CD4-positive, alpha-beta T cell treated with Interleukin-6 for 4 hours (primary cell): ENCODE results near the gene SMIM41.

Experiments used
- DNase-seq: peaks from one replicate; pipeline ENCODE4 v3.0.0-alpha.2; 2020; ENCODE audit warnings: mixed read lengths

Gene SMIM41

DNA sequence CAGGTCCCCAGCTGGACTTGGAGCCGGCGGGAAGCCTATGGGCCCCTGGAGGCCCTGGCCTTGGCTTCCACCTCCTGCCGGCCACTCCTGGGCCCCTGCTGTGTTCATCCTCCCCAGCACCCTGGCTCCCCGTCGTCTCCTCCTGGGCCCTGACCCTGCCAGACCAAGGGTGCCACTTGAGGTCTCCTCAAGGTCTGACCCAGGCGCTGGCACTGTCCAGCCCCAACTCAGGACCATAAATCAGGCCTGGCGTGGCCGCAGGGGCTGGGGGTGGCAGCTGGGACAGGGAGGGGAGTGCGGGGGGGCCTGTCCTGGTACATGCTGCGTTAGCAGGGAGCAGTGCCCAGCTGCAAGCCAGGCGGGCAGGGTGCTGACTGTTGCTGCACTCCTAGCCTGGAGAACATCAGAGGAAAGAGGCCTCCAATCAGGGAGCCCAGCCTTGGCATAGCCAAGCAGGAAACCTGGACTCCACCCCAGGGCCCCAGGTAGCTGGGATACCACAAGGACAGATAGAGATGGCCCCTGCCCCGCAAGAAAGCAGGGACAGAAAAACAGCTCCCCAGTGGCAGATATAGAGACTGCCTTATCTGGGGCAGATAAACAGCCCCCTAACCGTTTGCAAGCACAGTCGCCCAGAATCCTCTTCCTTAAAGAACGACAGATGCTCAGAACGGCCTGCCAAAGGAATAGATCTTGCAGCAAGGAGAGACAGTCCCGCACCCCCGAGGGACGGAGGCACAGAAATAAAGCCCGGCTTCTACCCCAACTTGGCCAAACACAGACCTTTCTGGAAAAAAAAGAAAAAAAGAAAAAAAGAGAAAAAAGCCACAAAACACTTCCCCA, 16.2 kb upstream of the SMIM41 start:
- no peak for DNase-seq

DNA sequence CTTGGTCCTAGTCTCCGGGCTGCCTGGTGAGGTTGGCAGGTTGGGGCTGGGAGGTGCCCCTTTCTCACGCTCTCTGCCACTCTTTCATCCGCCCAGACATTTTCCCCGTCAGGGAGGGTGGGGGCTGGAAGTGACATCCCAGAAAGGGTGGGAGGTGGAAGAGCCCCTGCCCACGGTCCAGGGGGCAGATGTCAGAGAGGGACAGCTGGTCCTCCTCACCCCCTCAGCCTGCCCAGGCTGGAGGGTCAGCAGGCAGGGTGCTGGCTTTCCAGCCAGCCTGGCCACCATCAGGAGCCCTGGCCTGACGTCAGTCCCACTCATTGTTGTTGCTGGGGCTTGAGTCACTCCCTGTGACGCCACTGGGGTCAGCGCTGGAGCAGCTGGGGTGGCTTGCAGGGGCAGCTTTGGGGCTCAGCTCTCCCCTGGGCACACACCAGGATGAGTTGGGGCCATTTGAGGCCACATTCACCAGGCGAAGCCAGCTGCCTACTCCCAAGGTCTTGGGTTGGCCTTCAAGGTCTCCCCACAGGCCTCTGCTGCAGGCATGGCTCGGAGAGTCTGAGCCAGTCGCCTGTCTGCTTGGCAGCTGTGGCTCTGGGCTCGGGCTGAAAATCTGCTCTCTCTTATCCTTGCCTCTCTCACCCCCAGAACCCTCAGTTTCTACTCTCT, 15.4 kb upstream of the SMIM41 start:
- DNase-seq, result no peak

DNA sequence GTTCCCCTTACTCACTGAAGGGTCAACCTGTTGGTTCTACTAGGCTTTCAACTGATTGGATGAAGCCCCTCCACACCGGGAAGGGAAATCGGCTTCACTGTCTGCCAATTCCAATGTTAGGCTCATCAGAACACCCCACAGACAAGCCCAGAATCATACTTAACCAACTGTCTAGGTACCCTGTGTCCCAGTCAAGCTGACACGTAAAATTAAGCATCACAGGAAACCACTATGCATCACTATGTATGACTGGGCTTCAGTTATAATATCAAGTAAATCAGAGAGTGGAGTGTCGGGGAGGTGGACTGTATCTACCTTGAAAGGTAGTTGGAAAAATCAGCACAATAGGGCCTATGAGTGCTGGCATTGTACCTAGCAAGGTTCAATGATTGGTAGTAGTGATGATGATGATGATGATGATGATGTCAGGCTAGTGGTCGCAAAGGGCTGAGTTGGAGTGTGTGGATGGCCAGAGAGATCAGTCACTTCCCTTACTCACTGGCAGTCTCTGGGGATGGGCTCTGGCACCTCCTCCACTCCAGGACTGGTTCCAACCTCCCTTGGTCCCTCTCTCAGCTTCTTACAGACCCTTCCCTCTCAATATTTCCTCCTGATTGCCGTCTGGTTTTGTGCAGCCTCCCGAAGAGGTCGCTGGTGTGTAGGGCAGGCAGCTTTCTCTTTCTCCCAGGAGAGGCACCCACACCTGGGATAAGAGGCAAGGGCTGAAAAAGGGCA, 13.0 kb upstream of the SMIM41 start:
- no peak for DNase-seq

DNA sequence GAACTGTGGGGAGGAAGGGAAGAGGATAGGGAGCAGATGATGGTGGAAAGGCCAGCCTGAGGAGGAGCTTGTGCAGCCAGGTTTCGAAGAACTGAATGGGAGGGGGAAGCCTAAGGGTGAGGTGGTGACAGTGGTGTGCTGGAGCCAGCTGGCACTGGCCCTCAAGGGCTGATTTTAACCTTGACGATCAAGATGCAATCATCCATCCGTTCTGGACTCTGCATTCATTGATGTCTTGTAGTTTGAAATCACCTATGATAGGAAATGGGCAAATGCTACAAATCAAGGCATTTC, 12.5 kb upstream of the SMIM41 start:
- DNase-seq, result no peak

DNA sequence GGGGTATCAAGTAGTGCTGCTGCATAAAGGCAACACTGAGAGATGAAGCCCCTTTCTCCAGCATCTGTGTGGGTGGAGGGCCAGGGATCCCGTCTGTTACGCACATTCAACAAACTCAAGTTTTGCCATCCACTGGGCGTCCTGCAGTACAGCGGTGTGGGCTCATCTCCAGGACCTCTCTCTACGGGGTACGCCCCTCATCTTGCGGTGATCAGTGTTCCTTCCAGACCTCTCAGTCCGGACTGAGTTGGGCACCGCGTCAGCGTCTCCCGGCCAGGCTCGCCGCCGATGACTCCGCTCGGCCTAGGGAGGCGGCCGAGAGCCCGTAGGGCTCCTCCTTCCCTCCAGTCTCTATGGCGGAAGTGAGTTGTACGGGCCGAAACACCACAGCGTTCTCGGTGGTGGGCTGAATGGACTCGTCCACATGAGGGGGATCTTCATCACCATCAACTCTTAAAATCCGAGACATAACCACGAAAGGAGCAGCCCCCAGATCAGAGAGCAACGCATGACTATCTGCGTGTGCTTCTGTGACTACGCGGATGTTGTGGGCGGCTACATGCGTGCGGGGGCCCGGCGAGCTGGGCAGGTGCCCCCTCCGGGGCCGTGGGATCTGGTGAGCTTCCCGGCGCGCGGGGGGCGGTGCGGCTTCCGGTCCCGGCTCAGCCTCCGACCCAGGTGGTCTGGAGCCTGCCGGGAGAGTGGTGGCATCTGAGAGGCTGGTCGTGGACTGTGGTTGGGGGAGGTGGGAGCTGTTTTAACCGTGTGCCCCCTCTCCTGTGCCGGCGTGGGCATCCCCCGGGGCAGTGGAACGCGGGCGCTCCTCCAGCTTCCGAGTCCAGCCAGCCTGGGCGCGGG, 9.9 kb upstream of the SMIM41 start, which contains the start of gene ATG101:
TSS of gene ATG101 (plus strand) at position 652 of the 858 bp plus-strand sequence. CDS start 3,673 bp downstream, outside the sequence.
- peak; percentile 88 for DNase-seq

DNA sequence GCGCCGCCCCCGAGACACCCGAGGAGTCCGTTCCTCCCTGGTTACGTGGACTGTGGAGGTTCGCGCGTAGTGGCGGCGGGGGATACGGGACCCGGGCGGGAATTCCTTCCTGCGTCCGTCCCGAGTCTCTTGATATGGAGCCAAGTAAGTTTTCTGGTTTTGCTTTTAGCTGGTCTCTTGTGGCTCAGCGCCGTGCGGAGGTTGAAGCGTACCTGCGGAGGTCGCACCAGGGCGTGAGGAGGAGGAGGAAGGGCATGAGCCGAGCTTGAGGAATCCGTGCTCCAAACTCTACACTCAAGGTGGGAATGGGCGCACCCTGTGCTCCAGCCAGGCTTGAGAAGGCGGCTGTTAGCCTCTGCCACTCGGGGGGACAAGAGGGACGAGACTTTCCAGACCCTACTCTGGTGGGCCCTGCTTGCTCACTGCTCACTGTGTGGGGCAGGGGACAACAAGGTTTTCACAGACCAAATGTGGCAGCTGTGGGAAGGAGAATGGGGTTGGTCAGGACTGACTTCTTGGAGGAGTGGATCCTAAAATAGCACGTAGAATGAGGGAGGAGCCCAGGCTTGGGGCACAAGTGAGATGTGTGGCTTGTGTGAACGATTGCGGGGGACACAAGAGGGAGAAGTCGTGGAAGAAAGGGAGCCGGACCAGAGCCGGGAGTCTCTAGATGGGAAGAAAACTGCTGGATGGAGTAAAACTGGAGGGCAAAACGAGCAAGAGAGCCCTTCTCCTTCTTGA, 9.1 kb upstream of the SMIM41 start:
- no peak for DNase-seq

DNA sequence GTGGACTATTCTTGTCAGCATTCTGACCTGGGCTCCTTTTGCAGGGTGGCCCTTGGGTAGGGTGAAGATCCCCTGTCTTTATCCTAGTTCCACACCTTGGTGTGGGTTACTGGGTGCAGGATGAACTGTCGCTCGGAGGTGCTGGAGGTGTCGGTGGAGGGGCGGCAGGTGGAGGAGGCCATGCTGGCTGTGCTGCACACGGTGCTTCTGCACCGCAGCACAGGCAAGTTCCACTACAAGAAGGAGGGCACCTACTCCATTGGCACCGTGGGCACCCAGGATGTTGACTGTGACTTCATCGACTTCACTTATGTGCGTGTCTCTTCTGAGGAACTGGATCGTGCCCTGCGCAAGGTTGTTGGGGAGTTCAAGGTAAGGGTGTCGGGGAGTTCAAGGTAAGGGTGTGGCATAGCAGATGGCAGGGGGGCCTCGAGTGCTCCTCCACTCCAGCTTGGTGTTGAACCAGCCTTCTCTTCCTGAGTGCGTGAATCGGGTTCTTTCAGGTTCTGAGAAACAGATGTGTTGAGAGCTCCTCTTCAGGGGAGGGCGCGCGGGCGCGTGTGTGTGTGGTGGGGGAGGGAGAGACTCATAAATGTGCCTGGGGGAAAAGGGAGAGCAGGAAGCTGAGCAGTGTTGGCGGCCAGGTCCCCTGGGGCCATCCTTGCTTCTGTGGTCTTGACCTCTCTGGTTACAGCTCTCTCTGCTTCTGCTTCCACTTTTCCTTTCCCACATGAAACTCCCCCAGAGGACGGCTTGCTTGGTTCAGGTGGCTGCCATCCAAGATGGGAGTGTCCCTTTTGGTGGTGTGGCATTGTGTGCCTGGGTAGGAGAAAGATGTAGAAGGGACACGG, 5.7 kb upstream of the SMIM41 start:
- DNase-seq, result no peak

DNA sequence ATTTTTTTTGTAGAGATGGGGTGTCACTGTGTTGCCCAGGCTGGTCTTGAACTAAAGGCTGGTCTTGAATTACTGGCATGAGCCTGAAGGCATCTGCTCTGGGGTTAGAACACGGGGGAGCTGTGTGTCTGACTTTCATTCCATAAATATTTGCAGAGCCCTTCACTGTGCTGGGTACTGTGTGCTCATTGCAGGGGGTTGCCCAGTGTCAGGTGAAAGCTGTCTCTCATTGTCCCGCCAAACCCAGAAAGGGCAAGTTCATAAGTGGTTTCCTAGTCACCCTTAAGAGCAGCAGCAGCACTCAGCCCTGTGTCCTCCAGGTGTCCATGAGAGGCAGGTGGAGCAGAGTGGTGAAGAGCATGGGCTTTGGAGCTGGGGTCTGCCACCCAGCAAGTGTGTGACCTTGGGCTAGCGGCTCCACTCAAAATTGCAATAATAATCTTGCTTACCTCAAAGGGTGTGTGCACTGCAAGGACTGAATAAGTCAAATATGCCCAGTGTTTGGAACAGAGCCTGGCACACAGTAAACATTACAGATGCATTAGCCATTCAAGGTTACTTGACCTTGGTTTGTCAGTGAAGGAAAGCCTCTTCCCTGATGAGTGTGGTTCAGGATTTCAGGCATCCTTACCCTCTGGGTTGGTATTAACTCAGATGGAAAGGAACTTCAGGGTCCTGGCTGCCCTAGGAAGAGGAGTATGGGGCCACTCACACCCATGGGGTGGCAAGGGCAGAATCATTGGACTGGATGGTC, 4.4 kb upstream of the SMIM41 start:
- DNase-seq, result no peak

DNA sequence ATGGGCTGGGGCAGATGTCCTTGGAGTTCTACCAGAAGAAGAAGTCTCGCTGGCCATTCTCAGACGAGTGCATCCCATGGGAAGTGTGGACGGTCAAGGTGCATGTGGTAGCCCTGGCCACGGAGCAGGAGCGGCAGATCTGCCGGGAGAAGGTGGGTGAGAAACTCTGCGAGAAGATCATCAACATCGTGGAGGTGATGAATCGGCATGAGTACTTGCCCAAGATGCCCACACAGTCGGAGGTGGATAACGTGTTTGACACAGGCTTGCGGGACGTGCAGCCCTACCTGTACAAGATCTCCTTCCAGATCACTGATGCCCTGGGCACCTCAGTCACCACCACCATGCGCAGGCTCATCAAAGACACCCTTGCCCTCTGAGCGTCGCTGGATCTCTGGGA, 2.7 kb upstream of the SMIM41 start:
- DNase-seq, result no peak

DNA sequence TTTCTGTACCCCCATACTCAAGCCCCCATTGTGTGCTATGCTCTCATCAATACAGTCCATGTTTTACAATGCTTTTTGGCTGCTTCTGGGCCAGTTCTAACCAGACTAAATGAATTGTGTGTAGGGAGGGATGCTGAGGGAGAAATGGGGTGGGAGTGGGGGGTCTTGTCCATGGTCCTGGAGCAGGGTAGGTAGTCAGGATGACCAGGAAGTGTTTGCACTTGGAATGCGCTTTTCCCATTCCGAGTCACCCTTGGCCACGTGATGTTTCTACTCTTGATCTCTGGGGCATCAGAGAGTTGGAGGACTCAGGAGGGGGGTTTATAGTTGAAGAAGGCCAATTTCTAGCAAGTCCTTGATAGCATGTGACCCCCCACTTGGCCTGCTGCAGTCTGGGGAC, 1.2 kb upstream of the SMIM41 start:
- DNase-seq, result no peak

DNA sequence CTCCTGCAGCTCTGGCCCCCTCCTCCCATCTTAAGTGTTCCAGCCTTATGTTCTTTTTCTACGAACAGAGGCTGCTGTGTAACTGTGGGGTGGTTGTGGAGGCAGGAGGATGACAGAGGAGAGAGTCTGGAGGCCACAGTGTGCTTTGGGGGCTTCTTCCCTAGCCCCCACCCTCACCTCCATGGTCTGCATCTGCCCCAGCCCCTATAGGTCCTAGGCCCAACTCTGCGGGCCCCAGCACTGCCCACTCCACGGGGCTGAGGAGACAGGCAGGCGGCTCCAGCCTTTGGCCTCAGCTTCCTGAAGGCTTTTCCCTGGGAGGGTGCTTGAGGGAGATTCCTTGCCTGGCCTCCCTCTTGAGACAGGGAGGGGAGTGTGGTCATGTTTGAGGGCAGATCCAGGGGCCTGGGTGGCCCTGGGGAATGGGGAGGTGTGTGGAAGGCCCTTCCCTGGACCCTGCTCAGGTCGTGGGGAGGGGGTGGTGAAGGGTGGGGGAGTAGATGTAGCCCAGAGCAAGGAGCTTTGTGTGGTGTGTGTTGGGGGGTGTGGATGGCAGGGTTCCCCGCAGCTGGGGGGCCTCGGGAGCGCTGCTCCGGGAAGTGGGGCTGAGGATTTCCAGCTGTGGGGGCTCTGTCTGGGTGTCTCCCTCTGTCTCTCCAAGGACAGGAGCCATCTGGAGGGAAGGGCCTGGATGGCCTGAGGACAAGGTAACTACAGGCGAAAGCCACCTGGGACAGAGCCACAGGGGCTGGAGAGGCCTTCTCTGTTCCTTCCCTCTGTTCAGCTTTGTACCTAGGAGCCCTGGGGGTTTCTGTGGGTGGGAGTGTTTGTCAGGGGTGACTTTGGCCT, 1.1 kb downstream of the SMIM41 start:
- DNase-seq, result no peak

DNA sequence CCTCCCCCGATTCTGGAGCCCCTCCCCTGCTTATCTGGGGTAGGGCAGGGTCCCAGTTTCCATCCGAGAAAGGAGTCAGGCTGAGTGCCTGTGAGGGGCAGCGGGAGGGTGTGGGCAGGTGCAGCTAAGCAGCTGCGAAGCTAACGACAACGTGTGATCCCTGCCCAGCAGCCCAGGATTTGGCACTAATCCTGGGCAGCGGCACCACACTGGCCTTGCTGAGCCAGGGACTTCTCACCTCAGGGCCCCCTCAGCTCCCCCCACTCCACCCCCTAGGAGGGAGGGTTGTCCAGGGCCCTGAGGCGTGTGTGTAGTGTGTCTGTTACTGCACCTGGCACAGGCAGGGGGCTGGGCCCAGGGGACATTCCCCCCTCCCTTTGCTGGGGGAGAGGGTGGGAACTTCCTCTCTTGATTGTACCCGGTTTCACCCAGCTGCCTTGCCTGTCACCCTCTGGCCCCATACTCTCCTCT, 1.8 kb downstream of the SMIM41 start:
- peak; percentile 25 for DNase-seq

DNA sequence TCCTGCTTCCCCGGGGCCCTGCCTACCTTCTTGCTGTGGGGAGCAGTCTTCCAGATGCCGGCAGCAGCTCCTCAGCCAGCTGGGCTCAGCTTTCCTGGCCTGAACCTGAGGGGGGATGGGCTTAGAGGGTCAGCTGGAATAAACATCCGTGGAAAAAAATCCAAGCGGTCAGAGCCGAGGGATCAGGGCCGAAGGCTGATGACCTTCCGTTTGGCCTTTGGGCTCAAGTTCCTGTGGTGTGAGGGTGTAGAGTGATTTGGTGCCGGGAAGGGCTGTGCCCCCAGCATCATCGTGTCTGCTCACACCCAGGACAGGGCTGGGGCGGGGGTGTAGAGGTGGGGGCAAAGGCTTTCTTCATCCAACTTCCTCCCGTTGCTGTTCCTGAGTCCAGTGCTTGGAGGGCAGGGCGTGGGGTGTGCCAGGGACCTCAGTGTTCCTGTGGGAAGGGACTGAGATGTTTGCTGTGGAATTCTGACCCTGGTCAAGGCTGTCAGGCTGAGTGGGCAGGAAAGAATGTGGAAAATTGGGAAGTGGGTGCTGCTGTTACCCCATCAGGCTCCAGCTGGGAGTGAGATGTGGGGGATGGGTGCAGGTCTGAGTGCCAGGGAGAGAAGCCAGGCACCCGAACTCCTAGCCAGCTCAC, 2.6 kb downstream of the SMIM41 start:
- DNase-seq, result no peak

DNA sequence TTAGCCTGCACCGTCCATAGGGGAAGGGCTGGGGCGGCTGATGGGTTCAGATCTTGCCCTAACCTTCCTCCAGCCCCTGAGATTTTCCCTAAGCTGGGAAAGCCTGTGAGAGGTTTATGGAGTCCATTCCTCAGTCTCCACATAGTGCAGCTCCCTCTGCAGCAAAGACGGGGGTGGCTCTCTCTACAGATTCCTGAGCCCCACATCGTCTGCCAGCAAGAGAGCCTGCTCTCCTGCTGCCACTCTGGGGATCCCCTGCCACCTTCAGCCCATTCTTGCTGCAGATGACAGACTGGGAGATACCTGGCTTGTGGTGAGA, 3.1 kb downstream of the SMIM41 start:
- DNase-seq, result no peak

DNA sequence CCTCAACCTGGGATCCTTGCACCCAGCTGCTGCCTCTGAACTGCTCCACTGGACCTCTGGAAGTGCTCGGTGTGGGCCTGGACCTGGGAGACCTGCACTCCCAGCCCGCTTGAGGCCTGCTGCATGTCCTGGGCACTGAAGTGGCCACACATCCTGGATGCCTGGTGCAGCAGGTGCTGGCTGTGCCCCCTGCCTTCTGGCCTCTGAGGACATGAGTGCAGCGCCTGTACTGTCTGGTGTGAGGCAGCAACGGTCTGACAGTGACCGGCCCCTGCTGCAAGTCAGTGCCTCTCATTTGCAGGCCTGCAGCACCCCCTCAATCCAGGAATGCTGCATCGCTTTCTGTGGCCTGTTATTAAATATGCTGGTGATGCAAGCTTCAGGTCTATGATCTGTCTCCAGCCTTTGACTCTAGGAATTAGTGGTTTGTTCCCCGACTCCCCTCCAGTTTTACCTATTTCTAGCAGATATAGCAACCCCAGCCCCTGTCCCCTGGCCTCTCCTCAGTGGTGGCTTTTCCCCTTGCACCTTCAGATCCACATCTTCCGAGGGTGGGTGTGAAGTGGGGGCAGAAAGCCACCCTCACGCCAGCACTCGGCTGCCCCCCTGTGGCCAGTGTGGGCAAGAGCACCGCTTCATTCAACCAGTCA, 3.6 kb downstream of the SMIM41 start:
- DNase-seq, result peak; percentile 76

DNA sequence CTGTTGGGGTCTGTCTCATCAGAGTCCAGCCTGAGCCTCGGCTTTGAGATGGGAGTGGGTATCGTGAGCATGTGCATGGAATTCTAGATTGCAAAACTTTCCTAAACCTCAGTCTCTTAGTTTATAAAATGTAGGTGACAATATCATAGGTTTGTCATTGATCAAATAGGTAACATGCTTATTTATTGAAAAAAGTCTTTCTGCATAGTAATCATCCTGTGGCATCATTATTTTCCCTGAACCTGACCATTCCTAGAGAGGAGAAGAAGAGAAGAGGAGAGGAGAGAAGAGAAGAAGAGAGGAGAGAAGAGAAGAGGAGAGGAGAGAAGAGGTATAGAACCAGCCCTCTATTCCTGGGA, 4.1 kb downstream of the SMIM41 start:
- no peak for DNase-seq

DNA sequence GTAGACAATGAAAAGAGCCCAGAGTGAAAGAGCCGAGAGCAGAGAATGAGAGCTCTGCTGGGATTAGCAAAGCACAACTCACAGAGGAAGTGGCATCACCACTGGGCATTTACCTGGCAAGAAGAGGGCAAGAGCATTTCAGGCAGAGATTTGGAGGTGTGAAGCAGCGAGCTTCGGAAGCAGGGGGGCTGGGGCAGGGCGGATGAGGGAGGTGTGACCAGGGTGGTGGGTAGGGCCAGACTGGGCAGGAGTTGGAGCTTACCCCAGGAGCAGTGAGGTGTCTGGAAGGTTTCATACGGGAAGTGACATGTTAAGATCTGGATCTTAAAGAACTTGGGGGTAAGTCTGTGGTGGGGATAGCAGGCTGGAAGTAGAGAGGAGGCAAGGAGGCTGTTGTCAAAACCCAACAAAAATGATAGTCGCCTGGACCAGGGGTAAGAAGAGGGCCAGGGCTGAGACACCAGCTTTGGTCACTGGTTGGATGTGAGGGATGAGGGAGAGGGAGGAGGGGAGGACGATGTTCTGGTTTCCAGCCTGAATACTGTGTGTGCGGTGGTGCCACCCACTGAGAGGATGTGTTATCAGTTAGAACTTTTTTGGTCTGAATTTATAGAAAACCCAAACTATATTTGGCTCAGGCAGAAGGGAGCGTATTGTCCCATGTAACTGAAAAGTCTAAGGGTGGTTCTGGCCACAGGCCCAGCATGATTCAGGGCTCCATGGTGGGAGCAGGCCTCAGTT, 5.2 kb downstream of the SMIM41 start:
- no peak for DNase-seq

DNA sequence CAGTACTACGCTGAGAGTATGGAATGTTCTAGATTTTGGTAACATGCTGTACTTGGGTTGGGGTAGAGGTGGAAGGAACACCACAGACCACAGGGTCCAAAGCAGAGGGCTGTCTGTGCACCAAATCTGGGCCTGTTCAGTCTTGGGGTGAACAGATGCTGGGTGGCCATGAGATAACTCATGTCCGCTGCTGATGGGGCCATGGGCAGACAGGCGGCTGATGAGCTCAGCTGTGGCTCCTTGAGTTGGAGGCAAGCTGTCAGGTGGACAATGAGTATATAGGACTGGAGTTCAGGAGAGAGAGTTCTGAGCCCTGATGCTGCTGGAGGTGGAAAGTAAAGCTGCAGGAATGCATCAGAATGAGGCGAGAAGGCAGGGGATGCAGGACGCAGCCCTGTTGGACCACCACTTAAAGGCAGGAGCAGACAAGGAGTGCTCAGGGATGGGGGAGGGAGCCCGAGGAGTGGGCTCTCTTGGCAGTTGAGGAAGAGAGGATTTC, 6.2 kb downstream of the SMIM41 start:
- no peak for DNase-seq
